ENCODE data around the gene UPK1B.

GRCh38 chr3:119205685-119206084 lies 32.3 kb downstream of the UPK1B start:
- TF ChIP-seq POLR2A (IDR thresholded peaks at IDR 0.05; ENCODE audit: low read length) (peak; percentile 14; the same call in 1 of the 2 replicates), PBX3 (IDR thresholded peaks at IDR 0.05) (no peak)
